SIG-M5 (cell line): ENCODE data around the gene CTNNA2.

Source experiments
- DNase-seq: peaks from one replicate; lab custom pipeline; 2025; lab: John Stamatoyannopoulos, UW

CTNNA2 gene

GRCh38 chr2:79612999-79613398, 100.1 kb downstream of the CTNNA2 start:
- no peak for DNase-seq

- no peak for DNase-seq
These were observed 106.6 kb downstream of the CTNNA2 start for GRCh38 chr2:79619442-79619841.

- DNase-seq: no peak
These were observed 107.1 kb downstream of the CTNNA2 start for GRCh38 chr2:79619976-79620375.

DNA sequence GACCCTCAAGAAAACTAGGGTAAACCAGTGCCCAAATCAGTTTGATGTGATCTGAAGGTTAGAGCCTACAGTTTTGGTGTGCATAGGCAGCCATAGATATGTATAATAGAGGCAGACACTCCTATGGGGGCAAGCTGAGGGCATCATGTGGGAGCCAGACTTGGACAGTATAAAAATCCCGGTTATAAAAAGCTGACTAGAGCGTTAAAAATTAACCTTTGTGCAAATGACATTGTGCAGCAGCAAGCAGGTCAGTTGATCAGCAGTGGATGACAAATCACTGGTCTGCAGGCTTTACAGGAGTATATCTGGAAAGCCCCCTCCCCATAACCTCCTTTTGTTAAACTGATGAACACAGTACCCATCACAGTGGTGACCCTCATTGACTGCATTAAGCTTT, 107.8 kb downstream of the CTNNA2 start:
- DNase-seq: no peak

DNA sequence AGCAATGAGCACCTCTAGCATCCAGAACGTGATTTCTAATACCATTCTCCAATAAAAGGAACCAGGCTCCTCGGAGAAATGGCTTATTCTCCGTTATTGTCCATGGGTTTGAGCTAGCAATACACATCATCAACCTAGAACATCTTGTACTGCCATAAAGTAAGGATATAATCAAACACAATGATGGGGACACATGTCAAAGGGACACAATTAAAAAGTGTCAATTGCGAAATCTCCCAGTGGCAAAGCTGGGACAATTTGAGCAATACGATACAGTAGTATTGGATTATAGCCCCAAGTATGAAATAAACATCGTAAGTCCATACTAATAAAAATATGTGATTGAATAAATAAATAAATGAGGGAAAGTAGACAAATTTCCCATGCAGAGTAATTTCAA, 108.4 kb downstream of the CTNNA2 start:
- DNase-seq: no peak

GRCh38 chr2:79621755-79622154, 108.9 kb downstream of the CTNNA2 start:
- no peak for DNase-seq

DNA sequence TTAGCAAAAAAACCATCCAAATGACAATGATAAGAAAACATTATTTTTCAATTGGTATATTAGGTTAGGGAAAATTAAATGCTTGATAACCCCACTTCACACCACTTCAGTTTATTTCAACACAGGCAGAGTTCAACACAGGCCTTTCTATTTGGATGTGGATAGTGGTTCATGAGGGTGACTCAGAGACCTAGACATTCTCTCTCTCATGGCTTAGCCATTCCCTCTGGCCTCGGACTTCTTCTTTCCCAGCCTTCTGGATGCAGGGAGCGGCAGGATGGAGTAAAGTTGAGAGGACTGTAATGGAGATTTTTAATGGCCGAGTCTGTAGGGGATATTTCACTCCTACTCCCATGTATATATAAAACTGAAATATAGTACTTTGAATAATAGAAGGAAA, 109.7 kb downstream of the CTNNA2 start:
- DNase-seq: no peak

GRCh38 chr2:79627237-79627636, 114.4 kb downstream of the CTNNA2 start:
- no peak for DNase-seq

DNA sequence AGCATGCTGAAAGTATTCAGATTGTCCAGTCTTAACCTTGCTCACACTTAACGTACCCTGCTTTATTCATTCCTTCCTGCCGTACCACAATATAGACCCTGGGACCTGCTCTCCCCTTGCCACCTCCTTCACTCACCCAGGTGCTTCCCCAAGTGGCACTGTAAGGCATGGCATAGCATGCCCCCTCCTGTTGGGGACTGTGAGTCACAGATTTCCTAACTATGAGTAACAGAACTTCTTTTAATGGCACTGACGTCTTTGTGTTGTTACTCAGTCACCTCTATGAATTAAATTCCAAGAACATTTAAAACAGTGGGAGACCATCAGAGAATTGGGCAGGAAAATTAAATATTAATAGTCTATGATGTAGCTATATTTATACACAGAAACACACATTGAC, 117.2 kb downstream of the CTNNA2 start:
- no peak for DNase-seq

DNA sequence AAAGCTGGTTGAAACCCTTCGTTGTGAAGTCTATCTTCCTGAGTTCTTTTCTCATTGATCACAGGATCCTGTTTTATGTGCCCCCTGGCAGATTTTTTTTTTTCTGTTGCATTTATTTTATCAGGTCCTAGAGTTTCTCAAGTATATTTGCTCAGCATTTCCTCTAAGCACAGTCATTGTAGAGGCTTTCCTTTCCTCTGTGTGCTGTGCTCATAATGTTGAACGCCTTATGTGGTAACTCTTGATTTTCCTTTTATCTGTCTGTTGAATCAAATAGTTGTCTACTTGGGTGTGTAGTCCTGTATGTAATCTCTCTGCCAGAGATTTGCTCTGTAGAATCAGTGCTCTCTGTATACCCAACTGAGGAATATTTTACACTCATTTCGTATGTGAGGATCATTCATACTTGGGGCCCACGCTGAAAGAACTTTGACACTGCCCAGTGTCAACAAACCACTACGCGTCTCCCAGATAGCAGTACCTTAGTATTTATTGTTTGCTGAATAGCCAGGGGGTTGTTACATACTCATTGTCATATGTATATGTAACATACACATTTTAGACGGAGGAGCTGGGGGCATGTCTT, 118.2 kb downstream of the CTNNA2 start:
- no peak for DNase-seq

GRCh38 chr2:79638410-79638809, 125.6 kb downstream of the CTNNA2 start:
- no peak for DNase-seq

GRCh38 chr2:79638954-79639353, 126.1 kb downstream of the CTNNA2 start:
- no peak for DNase-seq

- DNase-seq: no peak
These were observed 127.2 kb downstream of the CTNNA2 start for GRCh38 chr2:79640001-79640400.

GRCh38 chr2:79649531-79649930, 136.7 kb downstream of the CTNNA2 start:
- no peak for DNase-seq

- no peak for DNase-seq
These were observed 147.7 kb downstream of the CTNNA2 start for GRCh38 chr2:79660557-79660956.

DNA sequence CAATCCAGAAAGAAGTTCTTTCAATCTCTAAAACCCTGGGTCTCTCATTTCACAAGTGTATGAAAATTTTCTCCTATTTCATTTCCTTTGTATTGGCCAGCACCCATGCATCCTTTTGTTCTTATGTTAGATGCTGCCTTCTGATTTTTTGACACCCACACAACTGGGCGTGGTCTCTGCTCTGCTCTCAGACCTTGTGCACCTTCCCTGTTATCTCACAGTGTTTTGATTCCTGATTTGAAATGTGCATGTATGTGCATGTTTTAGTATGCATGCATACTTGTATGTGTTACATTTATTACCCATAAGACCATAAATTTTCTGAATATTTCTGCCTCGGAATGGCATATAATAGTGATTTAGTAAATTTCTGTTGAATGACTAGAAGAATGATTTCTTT, 152.2 kb downstream of the CTNNA2 start:
- no peak for DNase-seq

DNA sequence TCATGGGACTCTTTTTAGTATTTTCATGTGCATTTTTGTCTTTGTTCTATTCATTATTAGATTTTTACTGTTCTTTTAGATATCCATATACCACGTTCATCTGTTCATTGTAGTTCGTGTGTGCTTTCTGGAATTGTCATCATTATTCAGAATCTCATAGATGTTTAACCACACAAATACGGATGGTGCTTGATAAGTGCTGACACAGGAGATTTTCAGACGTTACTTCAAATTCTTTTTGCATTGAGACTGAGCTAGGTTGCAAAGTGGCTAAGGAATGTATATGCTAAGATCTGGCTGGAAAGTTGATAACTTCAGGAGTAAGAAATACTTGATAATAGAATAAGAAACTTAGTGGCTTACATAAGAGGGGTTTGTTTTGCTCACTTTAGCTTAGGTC, 153.6 kb downstream of the CTNNA2 start:
- no peak for DNase-seq

DNA sequence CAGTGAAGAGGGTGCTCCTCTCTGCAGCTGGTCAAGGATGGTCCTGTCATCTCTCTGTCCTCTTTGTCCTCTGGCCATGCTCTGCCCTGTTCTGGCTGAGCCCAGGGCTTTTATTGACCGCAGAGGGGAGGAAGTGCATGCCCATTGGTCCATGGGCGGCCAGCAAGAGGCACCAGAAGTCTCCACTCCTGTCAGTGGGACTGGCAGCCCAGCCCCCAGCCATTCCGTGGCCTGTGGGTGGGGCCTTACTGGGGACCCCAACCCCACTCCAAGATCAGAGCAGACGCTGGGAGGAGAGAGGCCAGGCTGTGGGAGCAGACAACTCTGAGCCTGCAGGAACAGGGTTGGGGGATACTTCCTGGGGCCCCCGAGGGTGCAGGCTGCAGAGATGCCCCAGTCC, 156.9 kb downstream of the CTNNA2 start:
- DNase-seq: no peak

- DNase-seq: no peak
These were observed 157.3 kb downstream of the CTNNA2 start for GRCh38 chr2:79670198-79670597.

GRCh38 chr2:79686884-79687283, 174.0 kb downstream of the CTNNA2 start:
- DNase-seq: no peak

GRCh38 chr2:79695248-79695647, 182.4 kb downstream of the CTNNA2 start:
- no peak for DNase-seq

DNA sequence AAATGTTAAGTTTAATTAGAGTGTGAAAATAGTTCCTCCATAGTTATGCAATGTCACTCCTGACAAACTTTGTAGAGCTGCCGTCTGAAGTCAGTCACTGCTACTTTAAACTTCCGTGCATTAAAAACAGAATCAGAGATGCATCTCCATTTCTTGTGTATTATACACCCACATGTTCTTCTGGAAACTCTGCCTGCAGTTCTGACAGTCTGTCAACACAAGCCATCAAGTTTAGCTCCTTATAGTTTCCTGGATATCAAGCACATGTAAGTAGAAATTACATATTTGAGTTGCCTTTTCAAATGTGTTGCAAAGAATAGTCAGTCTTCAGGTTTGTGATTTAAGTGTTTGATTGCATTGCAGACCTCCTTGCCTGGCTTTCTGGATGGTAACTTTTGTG, 184.3 kb downstream of the CTNNA2 start:
- no peak for DNase-seq

DNA sequence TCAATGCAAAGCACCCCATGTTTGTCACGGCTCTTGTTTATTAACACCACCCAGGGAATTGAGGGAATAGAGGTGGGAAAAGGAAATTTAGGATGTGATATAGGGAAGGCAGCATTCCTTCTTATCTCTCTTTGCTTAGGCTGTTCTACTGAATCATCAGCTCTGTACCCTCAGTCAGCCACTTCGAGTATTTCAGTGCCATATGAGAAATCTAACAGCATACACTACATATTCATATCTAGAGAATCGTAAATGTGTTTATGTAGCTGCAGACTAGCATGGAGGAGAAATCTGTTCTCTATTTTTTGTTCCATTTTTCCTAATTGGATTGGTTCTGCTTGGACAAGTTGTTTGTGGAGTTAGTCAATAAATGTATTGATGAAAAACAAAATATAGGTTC, 187.8 kb downstream of the CTNNA2 start:
- DNase-seq: no peak

DNA sequence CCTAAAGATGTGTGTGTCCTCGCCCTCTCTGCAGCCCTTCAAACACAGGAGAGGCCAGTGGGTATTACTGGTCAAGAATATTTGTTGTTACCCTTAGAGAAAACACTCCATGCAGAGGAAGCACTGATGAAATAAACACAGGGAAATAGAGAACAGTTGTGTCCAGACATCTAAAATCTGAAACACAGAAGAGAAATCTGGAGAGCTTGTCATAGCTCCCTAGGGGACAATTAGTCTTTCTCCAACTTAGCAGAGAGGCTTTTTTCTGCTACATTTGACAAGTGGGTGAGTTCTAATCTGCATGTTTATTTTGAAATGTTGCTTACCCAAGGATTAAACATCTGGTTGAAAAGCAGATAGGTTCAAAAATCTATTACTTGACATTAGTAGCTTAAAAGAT, 190.1 kb downstream of the CTNNA2 start:
- no peak for DNase-seq

GRCh38 chr2:79711098-79711497, 198.2 kb downstream of the CTNNA2 start:
- no peak for DNase-seq
